HG03460 (cell line): ENCODE data around the gene ACTA2.
A peak's percentile ranks its signal among the peaks of the same experiment; 100 is the strongest.
"Not testable (repeated sequence)": the region's sequence is repeated elsewhere in the genome, so short reads cannot be mapped to it uniquely, and the experiment has no call there.

Experiments
- ATAC-seq: cut with Tn5 transposase; IDR thresholded peaks from one replicate; pipeline ENCODE4 v1.9.1; 2021; ENCODE audit not compliant: unreplicated experiment

Gene ACTA2

GRCh38 chr10:88949912-88950837 lies 2.4 kb downstream of the ACTA2 start:
- ATAC-seq, result no peak

DNA sequence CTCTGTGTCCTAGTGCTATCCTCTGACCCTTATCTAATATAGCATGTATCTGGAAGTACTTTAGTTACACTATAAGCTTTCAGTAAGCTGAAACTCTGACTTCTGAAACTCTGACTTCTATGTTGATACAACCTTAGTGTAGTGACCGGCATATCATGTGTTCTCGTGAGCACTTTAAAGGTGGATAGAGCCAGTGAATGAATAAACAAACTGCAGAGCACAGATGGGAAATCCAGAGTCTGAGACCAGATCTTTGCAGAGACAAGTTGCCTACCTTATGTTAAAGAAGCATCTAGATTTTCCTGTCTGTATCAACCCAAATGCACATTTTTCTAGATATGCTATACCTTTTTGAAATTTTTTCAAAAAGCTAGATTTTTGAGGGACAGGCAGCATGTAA lies 3.5 kb downstream of the ACTA2 start:
- ATAC-seq, result no peak

- ATAC-seq, result no peak
Observed at GRCh38 chr10:88946965-88947590, 5.5 kb downstream of the ACTA2 start.

DNA sequence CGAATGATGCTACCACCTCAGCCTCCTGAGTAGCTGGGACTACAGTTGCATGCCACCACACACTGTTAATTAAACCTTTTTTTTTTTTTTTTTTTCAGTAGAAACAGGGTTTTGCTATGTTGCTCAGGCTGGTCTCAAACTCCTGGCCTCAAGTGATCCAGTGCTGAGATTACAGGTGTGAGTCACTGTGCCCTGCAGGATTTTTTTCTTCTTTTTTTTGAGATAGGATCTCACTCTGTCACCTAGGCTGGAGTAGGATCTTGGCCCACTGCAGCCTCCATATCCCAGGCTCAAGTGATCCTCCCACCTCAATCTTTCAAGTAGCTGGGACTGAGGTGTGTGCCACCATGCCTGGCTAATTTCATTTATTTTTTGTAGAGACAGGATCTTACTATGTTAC lies 6.4 kb downstream of the ACTA2 start:
- ATAC-seq, result no peak

DNA sequence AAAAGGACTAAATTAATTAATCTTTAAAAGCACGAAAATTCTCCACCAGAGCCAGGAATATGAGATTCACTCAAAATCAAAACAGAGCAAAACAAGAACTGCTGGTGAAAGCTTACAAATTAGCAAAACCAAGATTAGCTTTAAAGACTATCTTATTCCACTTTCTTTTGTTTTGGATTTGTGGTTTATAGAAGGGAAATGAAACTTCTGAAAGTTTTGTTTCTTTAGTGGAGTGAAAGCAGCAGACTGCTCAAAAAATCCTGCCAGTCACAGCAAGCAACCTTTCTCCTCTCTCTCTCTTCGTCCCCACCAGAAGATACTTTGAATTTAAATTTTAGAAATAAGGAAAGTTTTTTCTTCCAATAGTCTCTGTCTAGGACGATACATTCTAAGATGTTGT lies 7.8 kb downstream of the ACTA2 start:
- ATAC-seq, result peak; percentile 57

DNA sequence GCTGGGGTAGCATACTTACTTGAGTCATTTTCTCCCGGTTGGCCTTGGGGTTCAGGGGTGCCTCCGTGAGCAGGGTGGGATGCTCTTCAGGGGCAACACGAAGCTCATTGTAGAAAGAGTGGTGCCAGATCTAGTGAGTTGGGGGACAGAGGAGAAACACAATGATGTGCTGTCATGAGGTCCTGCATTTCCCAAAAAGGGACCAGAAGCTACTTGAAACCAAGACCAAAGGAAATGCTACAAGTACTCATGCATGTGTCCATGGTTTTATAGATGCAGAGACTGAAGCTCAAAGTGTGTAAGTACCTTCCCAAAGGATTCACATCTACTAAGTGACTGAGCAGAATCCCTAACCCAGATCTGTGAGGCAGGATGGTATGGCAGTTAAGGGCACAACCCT lies 8.8 kb downstream of the ACTA2 start:
- no peak for ATAC-seq

DNA sequence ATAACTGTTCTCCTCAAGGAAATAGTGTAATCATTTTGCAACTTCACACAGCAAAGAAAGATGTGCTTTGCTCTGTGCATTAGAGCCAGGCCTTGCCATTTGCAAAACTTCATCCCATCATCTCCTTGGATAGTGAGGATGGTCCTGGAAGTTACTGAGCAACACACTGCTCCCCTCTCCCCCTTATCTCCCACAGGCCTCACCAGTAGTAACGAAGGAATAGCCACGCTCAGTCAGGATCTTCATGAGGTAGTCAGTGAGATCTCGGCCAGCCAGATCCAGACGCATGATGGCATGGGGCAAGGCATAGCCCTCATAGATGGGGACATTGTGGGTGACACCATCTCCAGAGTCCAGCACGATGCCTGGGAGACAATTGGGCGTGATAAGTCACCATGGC lies 11.5 kb downstream of the ACTA2 start:
- no peak for ATAC-seq

GRCh38 chr10:88938938-88939337 lies 13.6 kb downstream of the ACTA2 start:
- ATAC-seq, result no peak

DNA sequence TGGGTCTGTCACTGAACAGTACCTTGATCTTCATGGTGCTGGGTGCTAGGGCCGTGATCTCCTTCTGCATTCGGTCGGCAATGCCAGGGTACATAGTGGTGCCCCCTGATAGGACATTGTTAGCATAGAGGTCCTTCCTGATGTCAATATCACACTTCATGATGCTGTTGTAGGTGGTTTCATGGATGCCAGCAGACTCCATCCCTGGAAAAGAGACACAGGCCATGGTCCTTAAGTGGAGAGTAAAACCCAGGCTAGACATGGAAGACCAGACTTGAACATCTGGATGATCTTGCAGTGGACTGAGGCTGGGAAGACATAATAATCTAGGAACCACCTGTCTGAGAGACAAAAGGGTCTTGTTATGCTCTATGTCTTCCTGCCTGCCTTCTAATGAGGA lies 14.5 kb downstream of the ACTA2 start:
- no peak for ATAC-seq

- no peak for ATAC-seq
Observed at GRCh38 chr10:88936656-88937055, 15.9 kb downstream of the ACTA2 start.

DNA sequence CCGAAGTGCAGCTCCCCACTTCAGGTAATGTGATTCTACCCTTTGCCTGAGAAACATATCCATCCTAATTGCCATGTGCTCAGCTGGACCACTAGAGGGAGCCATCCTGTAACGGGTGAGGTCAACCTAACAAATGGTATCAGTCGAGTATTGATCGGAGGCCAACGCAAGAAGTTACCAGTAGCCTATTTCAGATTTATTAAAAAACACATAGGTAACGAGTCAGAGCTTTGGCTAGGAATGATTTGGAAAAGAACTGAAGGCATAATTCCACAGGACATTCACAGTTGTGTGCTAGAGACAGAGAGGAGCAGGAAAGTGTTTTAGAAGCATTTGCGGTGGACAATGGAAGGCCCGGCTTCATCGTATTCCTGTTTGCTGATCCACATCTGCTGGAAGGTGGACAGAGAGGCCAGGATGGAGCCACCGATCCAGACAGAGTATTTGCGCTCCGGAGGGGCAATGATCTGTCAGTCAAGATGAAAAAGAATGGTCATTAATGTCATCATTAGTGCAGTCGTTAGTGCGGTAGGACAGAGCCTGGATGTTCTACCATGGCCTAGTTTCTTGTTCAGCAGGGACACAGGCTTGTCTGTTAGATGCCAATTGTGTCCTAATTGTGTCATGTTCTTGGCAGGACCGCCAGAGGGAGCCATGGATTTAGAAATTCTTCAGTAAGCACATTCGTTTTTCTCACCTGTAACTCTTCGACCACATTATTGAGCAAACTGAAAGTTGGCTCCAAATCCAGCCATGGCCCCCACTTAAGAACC lies 17.5 kb downstream of the ACTA2 start:
- ATAC-seq, result peak; percentile 46

DNA sequence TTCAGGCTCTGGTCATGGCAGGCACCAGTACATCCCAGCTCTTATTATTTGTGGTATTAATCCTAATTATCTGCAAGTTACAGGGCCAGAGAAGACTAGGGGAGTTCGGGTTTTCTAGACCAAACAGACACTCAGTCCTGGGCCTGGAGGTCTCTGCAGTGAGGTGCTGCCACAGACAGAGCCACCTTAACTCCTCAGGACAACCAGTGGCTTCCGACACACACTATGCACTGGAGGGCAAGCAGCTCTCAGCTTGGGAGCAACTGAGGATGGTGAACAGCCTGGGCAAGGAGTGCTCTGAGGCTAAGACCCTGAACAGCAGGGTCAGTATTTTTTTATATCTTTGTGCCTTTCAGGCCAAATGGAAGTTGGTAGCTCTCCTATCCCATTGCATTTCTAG lies 19.0 kb downstream of the ACTA2 start:
- no peak for ATAC-seq

GRCh38 chr10:88932539-88933256 lies 19.9 kb downstream of the ACTA2 start:
- no peak for ATAC-seq

DNA sequence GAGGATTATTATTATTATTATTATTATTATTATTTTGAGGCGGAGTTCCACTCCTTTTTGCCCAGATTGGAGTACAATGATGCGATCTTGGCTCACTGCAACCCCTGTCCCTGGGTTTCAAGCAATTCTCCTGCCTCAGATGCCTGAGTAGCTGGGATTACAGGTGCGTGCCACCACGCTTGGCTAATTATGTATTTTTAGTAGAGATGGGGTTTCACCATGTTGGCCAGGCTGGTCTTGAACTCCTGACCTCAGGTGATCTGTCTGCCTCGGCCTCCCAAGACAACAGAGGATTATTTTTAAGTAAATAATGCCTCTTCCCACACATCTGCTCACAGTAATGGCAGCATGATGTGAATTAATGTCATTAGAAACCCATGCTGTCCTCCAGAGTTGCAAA lies 20.5 kb downstream of the ACTA2 start:
- ATAC-seq, result not testable (repeated sequence)

DNA sequence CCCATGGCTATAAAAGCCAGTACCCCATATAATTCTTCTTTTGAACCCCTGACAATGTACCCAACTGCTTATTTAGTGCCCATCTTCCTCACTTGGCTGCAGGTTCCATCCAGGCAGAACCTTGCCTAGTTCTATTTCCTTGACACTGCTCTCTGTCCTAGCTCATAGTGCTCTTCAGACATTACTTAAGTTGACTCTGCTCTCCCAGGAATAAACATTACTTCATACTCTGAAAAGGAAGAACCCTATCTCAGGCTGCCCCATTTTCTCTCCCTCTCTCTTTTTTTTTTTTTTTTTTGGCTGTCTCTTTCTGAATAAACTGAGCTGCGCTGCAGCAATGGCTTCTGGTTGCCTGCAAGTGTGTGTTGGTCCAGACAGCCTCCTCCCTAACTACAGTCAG lies 21.0 kb downstream of the ACTA2 start:
- ATAC-seq, result no peak

DNA sequence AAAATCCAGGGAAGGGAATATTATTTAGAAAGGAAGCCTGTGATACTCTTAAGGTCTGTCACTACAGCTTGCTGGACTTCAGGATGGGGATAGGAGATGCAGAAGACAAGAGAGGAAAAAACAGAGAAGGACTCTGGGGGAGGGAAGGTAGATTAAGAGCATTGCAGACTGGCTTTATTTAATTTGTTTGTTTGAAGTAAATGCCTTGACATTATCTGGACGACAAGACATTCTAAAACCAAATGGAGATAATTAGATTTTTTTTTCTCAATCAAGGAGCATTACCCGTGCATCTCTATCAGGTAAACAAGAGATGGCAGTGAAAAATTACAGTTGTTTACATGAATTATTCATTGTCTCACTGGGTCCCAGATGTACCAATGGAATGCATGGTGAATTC lies 24.3 kb downstream of the ACTA2 start:
- ATAC-seq, result no peak

DNA sequence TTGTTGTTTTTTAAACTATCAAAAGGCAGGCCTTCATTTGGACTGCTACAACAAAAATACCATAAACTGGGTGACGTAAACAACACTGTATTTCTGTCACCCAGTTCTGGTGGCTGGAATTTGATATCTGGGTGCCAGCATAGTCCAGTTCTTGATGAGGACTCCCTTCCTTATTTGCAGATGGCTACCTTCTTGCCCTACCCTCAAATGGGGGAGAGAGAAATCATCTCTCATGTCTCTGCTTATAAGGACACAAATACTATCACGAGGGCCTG lies 25.2 kb downstream of the ACTA2 start:
- no peak for ATAC-seq

DNA sequence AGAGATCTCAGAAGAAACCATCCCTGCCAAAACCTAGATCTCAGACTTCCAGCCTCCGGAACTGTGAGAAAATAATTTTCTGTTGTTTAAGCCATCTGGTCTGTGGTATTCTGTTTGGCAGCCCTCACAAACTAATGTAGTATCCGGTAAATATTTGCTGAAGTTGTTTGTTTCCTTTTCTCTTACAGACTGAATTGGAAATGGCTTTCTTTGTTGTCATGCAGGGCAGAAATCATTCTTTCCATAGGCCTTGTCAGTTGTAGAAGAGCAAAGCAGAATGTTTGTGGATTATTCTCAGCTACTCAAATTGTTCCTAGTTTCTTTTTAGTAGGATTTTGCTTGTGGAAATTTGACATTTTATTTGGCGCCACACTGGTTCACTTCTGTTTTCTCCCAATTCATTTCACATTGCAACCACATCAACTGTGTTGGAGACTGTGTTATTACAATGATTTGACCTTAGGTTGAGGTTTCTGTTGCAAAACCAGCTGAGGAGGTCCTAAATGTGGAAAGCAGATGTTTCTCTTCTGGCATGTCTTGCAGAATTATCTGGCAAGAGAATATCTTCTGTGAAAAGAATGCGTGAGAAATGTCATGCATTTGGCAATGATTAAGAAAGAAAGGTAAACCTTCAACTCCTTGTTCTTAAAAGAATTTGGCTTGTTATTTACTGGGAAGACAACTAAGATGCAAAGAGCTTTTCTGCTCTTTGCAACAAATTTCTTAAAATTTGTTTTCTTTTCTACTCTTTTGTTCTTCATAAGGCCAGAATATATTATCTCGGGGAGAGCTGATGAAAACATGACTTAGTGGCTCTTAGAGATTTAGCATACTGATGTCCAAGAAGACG lies 25.8 kb downstream of the ACTA2 start:
- no peak for ATAC-seq

DNA sequence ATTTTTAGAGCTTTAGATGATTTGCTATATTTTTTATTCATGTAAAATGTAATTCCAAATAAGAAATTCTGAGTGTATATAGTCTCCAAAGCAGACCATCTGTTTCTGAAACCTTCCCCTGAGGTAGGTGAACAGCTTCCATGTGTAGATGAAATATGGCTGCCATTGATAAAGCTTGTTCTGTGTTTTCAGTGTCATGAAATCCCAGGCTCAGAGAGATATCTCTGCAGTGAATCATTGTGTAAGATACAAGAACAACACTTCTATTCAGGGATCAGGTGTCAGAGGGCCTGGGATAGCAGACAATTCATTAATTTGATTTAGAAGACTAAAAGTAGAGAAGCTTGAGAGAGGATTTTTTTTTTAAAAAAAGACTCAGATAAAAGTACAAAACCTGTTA lies 29.1 kb downstream of the ACTA2 start:
- ATAC-seq, result no peak

DNA sequence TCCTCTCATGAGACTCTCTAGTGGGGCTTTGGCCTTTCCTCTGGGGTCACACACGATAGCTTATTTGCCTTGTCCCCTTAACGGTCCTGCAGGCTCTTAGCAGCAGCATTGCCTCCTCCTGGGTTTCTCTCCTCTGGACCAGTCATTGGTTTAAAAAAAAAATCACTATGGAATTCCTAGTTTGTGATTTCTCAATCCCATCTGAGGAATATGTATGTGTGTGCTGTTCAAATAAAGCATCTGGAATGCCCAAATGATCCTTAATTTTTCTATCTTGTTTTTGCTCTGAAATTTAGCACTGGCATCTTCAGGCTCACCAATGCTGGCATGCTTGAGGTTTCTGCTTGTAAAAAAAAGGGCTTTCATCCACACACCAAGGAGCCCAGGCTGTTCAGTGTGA lies 30.5 kb downstream of the ACTA2 start:
- no peak for ATAC-seq
